ENCODE results near the gene OR1F1.
"Not testable (repeated sequence)": the region's sequence is repeated elsewhere in the genome, so short reads cannot be mapped to it uniquely, and the experiment has no call there.

The OR1F1 gene

DNA sequence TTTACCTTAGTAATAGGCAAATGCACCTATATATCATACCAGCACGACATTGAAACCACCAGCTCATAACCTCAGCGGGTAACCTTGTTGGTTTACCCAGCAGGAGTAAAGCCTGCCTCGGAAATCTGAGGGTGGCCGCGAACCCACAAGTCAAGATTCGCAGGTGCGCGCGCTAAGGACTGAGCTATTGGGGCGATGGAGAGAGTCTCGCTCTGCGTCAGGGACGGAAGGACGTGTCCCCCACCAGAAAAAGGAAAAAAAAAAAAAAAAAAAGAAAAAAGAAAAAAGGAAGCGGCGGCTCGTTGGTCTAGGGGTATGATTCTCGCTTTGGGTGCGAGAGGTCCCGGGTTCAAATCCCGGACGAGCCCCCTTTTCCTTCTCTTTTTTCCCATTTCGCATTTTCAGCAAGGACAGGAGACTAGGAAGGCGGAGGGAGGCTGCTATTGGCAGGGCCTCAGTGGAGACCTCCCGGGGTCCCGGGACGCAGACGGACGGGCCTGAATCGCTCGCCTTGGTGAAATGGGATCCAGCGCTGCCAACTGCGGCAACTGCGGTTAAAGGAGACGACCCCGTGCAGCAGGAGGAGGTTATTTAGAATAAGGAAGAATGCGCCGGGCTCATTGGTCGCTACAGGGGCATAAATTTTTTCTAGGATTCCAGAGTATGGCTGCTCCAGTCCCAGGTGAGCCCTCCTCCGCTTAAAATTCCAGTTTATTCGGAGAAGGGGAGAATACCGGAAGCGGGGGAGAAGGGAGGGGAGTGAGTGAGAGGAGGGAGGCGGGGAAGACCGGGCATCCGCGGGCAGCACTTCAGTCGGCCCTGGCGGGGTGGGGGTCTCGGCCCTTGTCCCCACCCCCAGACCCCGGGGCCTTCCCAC is at the start of gene OR1F1:
Gene OR1F1 (plus strand): TSS at position 407 of the 877 bp plus-strand sequence.
- in situ Hi-C loops (cut with MboI; ENCODE audit: low sequenced_read_pairs): no loop called here

GRCh38 chr16:3138342-3138741 is 49.7 kb upstream of the OR1F1 start:
- in situ Hi-C loops (cut with MboI; ENCODE audit: low sequenced_read_pairs): no loop called here

DNA sequence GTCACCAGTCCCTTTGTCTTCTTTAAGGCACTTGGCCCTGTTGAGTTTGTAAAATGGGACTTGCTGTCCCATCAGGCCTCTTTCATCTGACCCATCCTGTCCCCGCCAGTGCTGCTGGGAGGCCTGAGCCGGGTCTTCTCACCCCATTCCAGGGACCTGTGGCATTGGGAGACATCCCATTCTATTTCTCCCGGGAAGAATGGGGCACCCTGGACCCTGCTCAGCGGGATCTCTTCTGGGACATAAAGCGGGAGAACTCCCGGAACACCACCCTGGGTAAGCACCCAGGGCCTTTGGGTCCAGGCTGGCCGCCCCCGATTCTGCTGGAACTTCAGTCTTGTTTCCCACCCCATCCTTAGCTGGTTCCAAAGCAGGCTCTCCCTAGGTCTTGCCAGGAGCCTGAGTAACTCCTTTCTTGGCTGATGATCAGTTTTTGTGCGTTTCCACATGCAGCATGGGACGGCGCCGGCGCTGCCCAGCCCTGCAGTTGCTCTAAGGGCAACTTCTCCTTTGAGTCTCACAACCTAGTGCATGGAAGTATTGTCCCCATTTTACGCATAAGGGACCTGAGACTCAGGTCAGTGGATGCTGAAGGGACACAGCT is 49.1 kb upstream of the OR1F1 start:
- in situ Hi-C loops (cut with MboI; ENCODE audit: low sequenced_read_pairs): no loop called here

DNA sequence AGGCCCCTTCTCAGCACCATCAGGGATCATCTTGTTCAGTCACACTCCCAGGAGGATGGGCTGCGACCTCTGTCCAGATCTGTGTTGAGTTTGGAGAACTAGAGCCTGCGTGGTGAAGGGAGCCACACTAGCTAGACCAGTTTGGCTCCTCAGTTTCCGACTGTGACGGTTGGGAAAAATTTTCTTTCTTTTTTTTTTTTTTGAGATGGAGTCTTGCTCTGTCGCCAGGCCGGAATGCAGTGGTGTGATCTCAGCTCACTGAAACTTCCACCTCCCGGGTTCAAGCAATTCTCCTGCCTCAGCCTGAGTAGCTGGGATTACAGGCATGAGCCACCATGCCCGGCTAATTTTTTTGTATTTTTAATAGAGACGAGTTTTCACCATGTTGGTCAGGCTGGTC is 48.4 kb upstream of the OR1F1 start:
- in situ Hi-C loops (cut with MboI; ENCODE audit: low sequenced_read_pairs): not testable (repeated sequence)

- in situ Hi-C loops (cut with MboI; ENCODE audit: low sequenced_read_pairs): no loop called here
These were observed 47.2 kb upstream of the OR1F1 start for GRCh38 chr16:3140603-3141427.

DNA sequence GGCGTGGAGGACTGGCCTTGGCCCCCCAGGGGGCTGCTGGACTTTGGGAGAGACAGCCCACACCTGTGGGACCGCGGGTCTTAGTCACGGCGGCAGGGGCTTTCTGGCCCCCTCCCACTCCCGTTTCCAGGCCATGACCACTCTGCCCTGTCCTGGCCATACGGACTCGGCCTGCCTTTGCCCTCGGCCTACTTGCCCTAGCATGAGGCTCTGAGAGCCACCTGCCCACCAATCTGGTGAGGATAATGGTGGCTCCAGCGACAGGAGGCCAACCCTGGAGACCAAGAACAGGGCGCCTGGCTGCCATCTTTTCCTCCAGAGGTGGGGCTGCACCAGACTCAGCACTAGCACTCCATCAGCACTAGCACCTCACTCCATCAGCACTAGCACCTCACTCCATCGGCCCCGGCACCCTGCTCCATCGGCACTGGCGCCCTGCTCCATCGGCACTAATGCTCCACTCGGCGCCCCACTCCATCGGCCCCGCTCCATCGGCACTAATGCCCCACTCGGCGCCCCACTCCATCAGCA is 46.2 kb upstream of the OR1F1 start:
- in situ Hi-C loops (cut with MboI; ENCODE audit: low sequenced_read_pairs): no loop called here

DNA sequence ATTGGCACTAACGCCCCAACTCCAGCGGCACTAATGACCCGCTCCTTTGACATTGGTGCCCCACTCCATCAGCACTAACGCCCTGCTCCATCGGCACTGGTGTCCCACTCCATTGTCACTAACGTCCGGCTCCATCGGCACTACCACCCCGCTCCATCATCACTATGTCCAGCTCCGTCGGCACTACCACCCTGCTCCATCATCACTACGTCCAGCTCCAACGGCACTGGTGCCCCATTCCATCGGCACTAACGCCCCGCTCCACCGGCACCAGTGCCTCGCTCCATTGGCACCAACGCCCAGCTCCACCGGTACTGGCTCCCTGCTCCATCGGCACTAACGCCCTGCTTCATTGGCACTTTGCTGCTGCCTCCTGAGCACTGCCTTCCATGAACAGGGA is 45.7 kb upstream of the OR1F1 start:
- in situ Hi-C loops (cut with MboI; ENCODE audit: low sequenced_read_pairs): no loop called here

DNA sequence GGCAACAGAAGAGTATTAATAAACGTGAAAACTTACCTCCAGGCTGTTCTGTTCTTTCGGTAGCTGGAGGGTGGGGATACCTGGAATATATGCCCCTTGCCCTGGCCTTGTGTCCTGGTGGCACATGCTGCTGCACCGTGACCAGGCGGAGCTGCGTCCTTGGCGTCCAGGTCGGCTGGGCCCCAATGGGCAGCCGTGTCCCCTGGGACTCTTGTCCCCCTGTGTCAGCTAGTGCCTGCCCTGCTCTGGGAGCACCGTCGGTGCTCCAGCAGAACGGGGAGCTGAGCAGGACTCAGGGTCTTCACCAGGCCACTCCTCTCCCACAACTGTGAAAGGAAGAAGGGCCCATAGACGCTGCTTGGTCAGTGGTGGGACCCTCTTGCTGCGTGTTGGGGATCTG is 45.2 kb upstream of the OR1F1 start:
- in situ Hi-C loops (cut with MboI; ENCODE audit: low sequenced_read_pairs): no loop called here

GRCh38 chr16:3143189-3143588 is 44.8 kb upstream of the OR1F1 start:
- in situ Hi-C loops (cut with MboI; ENCODE audit: low sequenced_read_pairs): no loop called here

- in situ Hi-C loops (cut with MboI; ENCODE audit: low sequenced_read_pairs): no loop called here
These were observed 44.2 kb upstream of the OR1F1 start for GRCh38 chr16:3143598-3144320.

DNA sequence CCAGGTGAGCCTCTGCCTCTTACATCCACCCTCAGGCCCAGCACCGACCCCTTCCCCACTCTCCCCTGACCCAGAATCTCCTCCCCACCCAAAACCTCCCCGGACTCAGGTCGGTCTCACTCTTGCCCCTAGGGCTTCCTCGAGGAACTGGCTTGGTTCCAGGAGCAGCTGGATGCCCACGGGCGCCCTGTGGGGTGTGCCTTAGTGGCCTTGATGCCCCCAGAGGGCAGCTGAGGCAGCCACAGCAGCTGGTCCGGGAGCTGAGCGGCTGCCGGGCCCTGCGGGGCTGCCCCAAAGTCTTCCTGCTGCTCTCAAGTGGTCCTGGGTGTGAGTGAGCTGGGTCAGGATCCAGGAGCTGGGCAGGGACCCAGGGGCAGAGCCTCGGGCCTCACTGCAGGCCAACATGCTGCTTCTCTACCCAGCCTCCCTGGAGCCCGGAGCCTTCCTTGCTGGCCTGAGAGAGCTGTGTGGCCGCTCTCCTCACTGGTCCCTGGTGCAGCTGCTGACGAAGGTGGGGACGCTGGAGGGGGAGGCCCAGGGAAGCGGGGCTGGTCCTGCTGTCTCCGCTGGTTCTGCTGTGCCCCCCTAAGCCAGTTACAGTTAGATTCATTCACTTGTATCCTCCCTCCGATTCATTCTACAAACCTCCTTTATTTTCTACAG is 43.6 kb upstream of the OR1F1 start:
- in situ Hi-C loops (cut with MboI; ENCODE audit: low sequenced_read_pairs): no loop called here

DNA sequence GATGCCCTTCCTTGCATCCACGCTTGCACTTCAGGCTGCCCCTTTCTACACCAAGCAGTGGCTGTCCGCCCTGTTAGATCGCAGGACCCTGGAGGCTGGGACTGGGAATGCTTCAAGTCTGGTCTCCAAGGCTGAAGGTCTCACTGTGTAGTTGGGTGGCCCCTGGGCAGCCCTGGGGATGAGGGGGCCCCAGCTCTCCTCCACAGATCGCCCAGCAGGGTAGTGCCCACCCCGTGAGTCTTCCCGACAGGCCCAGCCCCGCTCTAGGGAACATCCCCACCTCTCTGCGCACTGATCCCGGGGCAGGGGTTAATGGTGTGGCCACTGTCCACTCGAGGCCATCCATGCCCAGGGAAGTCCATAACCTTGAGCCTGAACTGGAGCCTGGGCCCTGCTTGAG is 42.9 kb upstream of the OR1F1 start:
- in situ Hi-C loops (cut with MboI; ENCODE audit: low sequenced_read_pairs): no loop called here

DNA sequence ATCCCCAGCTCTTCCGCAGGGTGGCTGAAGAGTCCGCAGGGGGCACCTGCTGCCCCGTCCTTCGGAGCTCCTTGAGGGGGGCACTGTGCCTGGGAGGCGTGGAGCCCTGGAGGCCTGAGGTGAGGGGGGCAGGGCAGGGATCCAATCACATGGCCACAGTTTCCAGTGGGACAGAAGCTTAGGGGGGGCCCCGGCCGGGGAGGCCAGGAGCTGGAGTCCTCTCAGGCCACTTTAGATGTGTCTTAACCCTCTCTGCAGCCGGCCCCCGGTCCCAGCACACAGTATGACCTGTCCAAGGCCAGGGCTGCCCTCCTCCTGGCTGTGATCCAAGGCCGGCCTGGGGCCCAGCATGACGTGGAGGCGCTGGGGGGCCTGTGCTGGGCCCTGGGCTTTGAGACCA is 42.3 kb upstream of the OR1F1 start:
- in situ Hi-C loops (cut with MboI; ENCODE audit: low sequenced_read_pairs): no loop called here

DNA sequence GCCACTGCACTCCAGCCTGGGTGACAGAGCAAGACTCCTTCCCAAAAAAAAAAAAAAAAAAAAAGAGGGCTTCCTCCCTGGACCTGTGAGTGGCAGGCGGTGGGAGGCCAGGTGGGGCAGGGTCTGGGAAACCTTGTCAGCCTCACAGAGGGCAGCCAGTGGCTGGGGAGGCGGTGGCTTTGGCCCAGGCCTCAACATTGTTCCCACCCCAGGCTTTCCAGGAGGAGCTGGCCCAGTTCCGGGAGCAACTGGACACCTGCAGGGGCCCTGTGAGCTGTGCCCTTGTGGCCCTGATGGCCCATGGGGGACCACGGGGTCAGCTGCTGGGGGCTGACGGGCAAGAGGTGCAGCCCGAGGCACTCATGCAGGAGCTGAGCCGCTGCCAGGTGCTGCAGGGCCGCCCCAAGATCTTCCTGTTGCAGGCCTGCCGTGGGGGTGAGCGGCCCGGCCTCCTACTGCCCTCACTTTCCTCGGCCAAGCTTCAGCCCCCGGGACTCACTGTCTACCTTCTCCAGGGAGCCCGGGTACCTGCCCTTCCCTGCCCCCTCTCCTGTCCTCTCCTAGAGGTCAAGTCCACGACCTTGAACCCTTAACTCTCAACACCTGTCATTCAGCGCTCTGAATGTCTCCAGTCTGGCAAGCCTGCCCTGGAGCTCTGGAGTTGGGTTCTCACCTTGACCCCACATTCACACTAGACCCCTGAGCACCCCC is 40.8 kb upstream of the OR1F1 start:
- in situ Hi-C loops (cut with MboI; ENCODE audit: low sequenced_read_pairs): no loop called here

GRCh38 chr16:3147757-3148104 is 40.3 kb upstream of the OR1F1 start:
- in situ Hi-C loops (cut with MboI; ENCODE audit: low sequenced_read_pairs): no loop called here

DNA sequence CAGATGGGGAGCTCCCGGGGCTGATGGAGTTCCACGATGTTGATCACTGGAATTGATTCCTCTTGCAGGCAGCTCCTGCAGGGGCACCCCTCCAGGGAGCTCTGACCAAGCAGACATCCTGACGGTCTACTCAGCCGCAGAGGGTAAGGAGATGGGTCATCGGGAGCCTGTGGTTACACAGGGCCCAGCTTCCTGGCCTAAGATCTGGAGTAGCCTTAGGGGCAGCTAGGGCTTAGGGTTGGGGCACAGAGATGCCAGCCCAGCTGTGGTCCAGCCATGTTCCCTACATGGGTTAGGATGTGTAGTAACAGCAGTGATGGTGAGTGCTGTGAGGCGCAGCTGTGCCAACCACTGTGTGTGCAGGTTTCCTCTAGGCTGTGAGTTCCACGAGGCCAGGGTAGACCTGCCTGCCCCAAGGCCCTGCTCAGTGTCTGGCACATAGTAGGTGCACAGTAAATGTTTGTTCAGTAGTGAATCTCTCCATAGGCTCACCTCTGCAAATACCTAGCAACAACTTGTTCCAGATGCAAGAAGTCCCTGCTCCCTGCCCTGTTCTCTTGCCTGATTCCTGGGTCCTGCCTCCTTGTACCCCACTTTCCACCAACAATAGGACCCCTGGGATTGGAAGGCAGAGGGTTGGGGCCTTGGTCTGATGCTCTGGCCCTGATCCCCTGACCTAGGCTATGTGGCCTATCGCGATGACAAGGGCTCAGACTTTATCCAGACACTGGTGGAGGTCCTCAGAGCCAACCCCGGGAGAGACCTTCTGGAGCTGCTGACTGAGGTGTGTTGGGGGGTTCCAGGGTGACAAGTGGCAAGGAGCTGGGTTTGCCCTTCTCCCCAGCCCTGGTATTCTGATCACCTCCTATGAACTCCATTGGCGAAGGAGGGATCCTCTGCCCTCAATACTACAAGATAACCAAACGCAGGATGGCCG is 39.5 kb upstream of the OR1F1 start:
- in situ Hi-C loops (cut with MboI; ENCODE audit: low sequenced_read_pairs): no loop called here

- in situ Hi-C loops (cut with MboI; ENCODE audit: low sequenced_read_pairs): no loop called here
These were observed 38.8 kb upstream of the OR1F1 start for GRCh38 chr16:3149193-3149530.

- in situ Hi-C loops (cut with MboI; ENCODE audit: low sequenced_read_pairs): no loop called here
These were observed 38.2 kb upstream of the OR1F1 start for GRCh38 chr16:3149630-3150345.
